Vagina (tissue), 2 donors: ENCODE data around the gene SPRY4.

Source experiments
- CTCF ChIP-seq, 3 experiments: fragments of 450-650 bp in 2 of 3; fragments of 200-600 bp in 1 of 3; sonication (generic) in 1 of 3; IDR thresholded peaks; one replicate each; pipeline ENCODE4 v1.5.1; 2017 to 2019; ENCODE audit warnings: antibody characterized with exemption in 3 of 3, mild to moderate bottlenecking in 2 of 3, moderate library complexity in 2 of 3
- POLR2A ChIP-seq, 2 donors: fragments of 450-650 bp; IDR thresholded peaks; one replicate each; pipeline ENCODE4 v1.6.1; 2017; ENCODE audit warnings: antibody characterized with exemption in 2 of 2, mild to moderate bottlenecking in 2 of 2, moderate library complexity in 2 of 2
- POLR2AphosphoS5 ChIP-seq, 2 donors: sonication (generic); formaldehyde crosslinking; IDR thresholded peaks; one replicate each; pipeline ENCODE4 v1.9.0; 2017; ENCODE audit warnings: antibody characterized with exemption in 2 of 2, mild to moderate bottlenecking in 2 of 2, low read depth in 1 of 2; ENCODE audit not compliant: insufficient read depth in 1 of 2

DNA sequence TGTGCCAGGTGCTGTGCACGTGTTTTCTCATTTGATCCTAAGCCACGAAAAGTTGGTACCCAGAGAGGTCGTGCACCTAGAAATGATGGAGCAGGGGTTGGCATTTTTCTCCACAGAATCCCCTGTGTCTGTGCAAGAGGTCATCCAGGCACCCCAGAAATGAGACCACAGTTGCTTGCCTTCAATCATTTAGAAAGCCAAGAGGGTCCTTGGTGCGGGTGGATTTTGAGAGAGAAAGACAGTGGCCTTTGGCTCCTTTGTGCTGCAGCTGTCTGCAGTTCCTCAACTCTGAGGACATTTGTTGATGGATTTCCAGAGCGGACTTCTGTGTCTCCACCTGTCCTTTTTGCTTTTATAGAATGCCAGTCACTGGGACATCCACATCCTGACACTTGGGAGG lies 33.8 kb upstream of the SPRY4 start:
- TF ChIP-seq CTCF (IDR thresholded peaks at IDR 0.05) = no peak
- TF ChIP-seq POLR2A (IDR thresholded peaks at IDR 0.05) = no peak
- TF ChIP-seq POLR2AphosphoS5 (IDR thresholded peaks at IDR 0.05; ENCODE audit: insufficient read depth in 1 of 2, low read depth in 1 of 2) = no peak
